GM19372 (cell line): Measurements from ENCODE around the gene SLC16A1.
"Not testable (repeated sequence)": the region's sequence is repeated elsewhere in the genome, so short reads cannot be mapped to it uniquely, and the experiment has no call there.

Experiments
- ATAC-seq: cut with Tn5 transposase; IDR thresholded peaks from one replicate; pipeline ENCODE4 v1.9.1; 2021; ENCODE audit warnings: mild to moderate bottlenecking, low read depth, moderate library complexity; ENCODE audit not compliant: unreplicated experiment

Gene SLC16A1

GRCh38 chr1:112927462-112927990 is 28.5 kb downstream of the SLC16A1 start:
- no peak for ATAC-seq

DNA sequence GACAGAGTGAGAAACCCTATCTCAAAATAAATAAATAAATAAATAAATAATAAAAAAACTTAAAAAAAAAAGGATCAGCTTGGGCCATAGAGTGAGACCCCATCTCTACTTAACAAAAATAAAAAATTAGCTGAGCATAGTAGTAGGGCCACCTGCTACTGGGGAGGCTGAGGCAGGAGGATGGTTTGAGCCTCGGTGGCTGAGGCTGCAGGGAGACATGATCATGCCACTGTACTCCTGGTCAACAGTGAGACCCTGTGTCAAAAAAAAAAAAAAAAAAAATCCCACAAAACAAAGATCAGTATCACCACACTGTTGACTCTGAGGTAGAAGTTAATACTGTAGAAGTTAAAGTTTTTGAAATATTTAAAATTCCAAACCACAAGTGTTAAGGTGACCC is 29.1 kb downstream of the SLC16A1 start:
- ATAC-seq: no peak

DNA sequence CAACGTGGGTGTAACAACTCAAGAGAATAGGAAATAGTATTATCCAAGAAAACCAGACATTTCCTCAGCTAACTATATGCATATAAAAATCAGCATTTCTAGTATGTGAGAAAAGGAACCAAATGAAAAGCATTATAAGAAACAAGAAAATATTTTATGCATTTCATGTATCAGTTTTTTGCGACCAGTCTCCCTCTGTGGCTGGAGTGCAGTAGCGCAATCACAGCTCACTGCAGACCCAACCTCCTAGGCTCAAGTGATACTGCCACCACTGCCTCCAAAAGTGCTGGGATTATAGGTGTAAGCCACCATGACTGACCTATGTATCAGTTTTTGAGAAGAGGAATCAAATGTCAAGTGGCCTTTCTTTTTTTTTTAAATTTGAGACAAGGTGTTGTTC is 31.0 kb downstream of the SLC16A1 start:
- no peak for ATAC-seq

- ATAC-seq: no peak
Measured at GRCh38 chr1:112923959-112924349, 32.0 kb downstream of the SLC16A1 start.

DNA sequence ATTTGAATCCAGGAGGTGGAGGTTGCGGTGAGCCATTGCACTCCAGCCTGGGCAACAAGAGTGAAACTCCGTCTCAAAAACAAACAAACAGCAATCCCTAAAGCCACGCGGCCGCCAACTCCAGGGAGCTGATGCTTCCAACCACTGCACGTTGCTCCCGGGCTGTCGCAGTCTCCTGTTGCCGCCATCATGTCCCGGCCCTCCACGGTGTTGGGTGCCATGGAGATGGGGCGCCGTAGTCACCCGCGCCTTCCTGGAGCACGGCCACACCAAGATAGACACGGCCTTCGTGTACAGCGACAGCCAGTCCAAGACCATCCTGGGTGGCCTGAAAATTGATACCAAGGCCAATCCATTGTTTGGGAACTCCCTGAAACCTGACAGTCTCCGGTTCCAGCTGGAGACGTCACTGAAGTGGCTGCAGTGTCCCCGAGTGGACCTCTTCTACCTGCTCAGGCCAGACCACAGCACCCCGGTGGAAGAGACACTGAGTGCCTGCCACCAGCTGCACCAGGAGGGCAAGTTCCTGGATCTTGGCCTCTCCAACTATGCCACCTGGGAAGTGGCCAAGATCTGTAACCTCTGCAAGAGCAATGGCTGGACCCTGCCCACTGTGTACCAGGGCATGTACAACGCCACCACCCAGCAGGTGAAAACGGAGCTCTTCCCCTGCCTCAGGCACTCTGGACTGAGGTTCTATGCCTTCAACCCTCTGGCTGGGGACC is 32.6 kb downstream of the SLC16A1 start:
- no peak for ATAC-seq

DNA sequence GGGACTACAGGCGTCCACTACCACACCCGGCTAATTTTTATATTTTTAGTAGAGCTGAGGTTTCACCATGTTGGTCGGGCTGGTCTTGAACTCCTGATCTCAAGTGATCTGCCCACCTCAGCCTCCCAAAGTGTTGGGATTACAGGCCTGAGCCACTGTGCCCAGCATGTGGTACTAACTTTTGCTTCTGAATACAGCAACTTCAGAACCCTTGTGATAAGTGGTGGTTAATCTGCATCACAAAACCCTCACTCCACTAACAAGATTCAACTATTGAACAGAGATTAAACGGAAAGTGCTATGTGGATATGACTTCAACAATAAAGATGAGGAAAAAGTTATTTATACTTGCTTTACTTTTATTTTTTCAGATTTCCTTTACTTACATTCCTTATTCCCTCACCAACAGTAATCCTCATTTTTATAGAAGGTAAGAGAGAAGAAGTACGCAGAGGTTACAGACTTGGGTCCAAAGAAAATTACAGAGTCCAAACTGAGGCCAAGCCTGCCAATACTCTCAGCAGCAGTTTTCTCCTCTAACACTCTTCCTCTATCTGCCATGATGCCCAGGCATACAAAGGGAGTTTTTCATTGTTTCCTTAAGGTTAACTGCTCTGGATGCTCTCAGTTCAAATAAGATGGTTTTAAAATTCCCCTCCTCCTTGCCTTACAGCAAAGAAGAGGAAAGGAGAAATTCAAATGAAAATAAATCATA is 44.3 kb downstream of the SLC16A1 start:
- ATAC-seq: no peak

DNA sequence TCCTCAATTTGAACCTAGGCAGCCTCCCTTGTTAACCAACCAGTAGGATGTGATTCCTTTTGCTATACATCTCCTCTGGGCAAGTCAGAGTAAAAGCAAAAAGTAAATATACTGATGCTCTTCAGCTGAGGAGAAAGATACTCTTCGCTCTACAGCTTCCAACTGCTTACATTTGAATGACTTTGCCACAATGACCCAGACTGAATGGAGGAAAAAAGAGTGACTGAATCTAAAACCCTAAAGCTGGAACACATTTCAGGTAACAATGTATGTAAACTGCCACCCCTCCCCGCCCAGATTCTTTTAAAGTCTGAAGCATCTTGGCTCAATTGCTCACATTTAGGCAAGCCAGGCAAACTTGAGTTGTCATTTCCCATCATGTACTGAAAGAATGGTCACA is 46.1 kb downstream of the SLC16A1 start:
- ATAC-seq: no peak

GRCh38 chr1:112906150-112906698 is 49.8 kb downstream of the SLC16A1 start:
- no peak for ATAC-seq

- ATAC-seq: no peak
Measured at GRCh38 chr1:112905395-112906149, 50.4 kb downstream of the SLC16A1 start.

- no peak for ATAC-seq
Measured at GRCh38 chr1:112904831-112905261, 51.1 kb downstream of the SLC16A1 start.

DNA sequence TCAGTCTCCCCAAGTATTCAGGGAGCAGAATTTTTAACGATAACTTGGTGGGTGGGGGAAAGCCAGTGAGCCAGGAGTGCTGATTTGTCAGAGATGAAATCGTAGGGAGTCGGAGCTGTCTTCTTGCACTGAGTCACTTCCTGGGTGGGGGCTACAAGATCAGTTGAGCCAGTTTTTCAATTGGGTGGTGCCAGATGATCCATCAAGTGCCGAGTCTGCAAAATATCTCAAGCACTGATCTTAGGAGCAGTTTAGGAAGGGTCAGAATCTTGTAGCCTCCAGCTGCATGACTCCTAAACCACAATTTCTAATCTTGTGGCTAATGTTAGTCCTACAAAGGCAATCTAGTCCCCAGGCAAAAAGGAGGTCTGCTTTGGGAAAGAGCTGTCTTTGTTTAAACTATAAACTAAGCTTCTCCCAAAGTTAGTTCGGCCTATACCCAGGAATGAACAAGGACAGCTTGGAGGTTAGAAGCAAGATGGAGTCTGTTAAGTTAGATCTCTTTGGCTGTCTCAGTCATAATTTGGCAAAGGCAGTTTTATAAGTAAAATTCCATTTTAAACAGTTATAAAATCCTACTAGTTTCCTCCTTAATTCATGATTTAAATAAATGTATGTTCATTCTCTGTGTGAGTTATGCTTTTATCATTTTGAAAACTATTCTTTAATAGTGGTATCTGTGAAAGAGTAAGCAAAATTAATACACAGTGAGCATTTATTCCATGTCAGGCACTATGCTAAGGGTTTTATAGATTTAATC is 51.7 kb downstream of the SLC16A1 start:
- ATAC-seq: no peak

- no peak for ATAC-seq
Measured at GRCh38 chr1:112902221-112902620, 53.8 kb downstream of the SLC16A1 start.

GRCh38 chr1:112901387-112901786 is 54.6 kb downstream of the SLC16A1 start:
- ATAC-seq: no peak

DNA sequence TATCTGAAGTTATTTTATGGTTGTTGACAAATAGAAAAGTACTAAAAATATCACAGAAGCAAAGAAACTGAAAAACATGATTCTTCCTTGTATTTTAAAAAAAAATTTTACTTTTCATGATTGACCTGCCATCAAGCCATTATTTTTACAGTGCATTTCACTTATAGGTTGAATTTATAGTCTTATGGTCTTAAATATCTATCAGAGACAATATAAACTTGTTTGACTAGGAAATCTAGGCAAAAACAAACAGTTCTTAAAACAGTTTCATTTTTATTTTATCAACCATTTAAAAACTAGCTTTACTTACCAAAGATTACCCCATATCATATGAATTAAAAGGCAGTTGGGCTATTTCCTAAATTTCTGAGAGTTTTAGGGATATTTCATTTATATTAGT is 59.2 kb downstream of the SLC16A1 start:
- ATAC-seq: no peak

GRCh38 chr1:112894561-112895011 is 61.4 kb downstream of the SLC16A1 start:
- ATAC-seq: no peak

DNA sequence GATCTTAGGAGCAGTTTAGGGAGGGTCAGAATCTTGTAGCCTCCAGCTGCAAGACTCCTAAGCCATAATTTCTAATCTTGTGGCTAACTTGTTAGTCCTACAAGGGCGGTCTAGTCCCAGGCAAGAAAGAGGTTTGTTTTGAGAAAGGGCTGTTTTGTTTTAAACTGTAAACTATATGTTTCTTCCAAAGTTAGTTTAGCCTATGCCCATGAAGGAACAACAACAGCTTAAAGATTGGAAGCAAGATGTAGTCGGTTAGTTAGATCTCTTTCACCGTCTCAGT is 62.0 kb downstream of the SLC16A1 start:
- no peak for ATAC-seq

GRCh38 chr1:112893288-112894009 is 62.5 kb downstream of the SLC16A1 start:
- ATAC-seq: no peak

DNA sequence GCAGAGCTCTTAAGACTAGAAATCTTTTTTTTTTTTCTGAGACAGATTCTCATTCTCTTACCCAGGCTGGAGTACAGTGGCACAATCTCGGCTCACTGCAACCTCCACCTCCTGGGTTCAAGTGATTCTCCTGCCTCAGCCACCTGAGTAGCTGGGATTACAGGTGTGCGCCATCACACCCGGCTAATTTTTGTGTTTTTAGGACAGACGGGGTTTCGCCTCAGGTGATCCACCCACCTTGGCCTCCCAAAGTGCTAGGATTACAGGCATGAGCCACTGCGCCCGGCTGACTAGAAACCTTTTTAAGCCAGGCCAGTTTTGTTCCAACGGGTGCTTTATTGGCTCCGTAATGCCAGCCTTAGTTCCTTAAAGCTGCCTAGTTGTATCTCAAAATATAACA is 66.1 kb downstream of the SLC16A1 start:
- ATAC-seq: not testable (repeated sequence)

GRCh38 chr1:112889052-112889768 is 66.8 kb downstream of the SLC16A1 start:
- no peak for ATAC-seq
